Cardiac fibroblast (primary cell): Measurements from ENCODE around the gene TAF8.
"Not testable (repeated sequence)": the region's sequence is repeated elsewhere in the genome, so short reads cannot be mapped to it uniquely, and the experiment has no call there.

Source experiments
- DNase-seq, 2 donors: peaks; one replicate each; pipeline versions ENCODE4 v3.0.0 to v3.0.0-alpha.2; 2010; ENCODE audit warnings: low read depth in 2 of 2
- H3K4me3 ChIP-seq, 2 donors: replicated peaks in 1 of 2; 1 replicate in 1 of 2; 2 replicates in 1 of 2; pipeline ENCODE4 v1.5.1; 2011; ENCODE audit warnings: low read depth in 2 of 2, low read length in 2 of 2, mild to moderate bottlenecking in 2 of 2, moderate library complexity in 1 of 2
- TF ChIP-seq, protein P1 (sequence below): IDR thresholded peaks from one replicate; pipeline ENCODE4 v1.5.1; 2011; ENCODE audit warnings: low read depth, mild to moderate bottlenecking, low read length, inconsistent platforms

TAF8 gene

DNA sequence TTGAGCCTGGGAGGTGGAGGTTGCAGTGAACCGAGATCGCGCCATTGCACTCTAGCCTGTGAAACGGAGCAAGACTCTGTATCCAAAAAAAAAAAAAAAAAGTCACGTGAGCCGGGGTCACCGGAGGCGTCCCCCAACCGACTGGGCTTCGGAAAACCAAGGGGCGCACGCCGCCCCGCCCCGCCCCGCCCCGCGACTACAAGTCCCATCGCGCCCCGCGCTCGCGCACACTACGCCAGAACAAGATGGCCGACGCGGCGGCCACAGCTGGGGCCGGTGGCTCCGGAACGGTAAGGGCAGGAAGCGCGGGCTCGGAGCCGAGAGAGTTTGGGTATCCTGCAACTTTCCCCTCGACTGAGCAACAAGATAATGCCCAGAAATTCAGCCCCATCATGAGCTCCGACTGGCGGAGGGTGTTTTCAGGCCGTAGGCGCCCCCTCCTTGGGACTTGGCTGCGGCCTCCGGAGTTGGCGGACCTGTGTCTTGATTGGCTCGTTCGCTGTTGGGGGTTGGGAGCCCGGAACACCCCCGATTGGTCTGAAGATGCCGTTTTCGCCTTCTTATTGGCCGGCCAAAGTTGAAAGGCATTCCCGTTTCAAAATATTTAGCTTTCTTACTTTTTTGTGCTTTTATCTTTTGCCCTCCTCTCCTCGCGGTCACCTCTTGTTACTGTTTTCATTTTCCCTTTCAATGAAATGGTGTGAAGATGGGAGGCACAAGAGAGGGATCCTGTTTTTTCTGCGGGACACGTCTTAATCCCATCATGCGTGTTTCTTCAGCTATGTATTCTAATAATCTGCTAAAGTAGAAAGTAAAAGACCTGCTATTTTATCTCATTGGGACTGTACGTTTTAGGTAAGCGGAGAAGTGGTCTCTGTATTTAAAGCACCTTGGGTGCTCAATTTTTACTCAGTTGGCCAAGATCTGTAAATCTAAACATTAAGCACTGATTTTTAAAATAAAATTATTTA lies at the start of gene TAF8:
Gene TAF8, plus strand, starts transcription at position 228 of the 971 bp plus-strand sequence. Its CDS starts 18 bp downstream, at position 246.
- TF ChIP-seq, protein P1, sequence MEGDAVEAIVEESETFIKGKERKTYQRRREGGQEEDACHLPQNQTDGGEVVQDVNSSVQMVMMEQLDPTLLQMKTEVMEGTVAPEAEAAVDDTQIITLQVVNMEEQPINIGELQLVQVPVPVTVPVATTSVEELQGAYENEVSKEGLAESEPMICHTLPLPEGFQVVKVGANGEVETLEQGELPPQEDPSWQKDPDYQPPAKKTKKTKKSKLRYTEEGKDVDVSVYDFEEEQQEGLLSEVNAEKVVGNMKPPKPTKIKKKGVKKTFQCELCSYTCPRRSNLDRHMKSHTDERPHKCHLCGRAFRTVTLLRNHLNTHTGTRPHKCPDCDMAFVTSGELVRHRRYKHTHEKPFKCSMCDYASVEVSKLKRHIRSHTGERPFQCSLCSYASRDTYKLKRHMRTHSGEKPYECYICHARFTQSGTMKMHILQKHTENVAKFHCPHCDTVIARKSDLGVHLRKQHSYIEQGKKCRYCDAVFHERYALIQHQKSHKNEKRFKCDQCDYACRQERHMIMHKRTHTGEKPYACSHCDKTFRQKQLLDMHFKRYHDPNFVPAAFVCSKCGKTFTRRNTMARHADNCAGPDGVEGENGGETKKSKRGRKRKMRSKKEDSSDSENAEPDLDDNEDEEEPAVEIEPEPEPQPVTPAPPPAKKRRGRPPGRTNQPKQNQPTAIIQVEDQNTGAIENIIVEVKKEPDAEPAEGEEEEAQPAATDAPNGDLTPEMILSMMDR: no peak
- peak within 1 kb of the TSS; percentile 85 to 87 for H3K4me3 ChIP-seq
- DNase-seq: peak; percentile 95 to 96

- DNase-seq: no peak
- TF ChIP-seq, protein P1: no peak
- H3K4me3 ChIP-seq: no peak overlapping the region
These were observed 48.8 kb upstream of the TAF8 start for GRCh38 chr6:42001506-42001905.

GRCh38 chr6:42003658-42004057 lies 46.7 kb upstream of the TAF8 start:
- not testable (repeated sequence) for H3K4me3 ChIP-seq, DNase-seq

DNA sequence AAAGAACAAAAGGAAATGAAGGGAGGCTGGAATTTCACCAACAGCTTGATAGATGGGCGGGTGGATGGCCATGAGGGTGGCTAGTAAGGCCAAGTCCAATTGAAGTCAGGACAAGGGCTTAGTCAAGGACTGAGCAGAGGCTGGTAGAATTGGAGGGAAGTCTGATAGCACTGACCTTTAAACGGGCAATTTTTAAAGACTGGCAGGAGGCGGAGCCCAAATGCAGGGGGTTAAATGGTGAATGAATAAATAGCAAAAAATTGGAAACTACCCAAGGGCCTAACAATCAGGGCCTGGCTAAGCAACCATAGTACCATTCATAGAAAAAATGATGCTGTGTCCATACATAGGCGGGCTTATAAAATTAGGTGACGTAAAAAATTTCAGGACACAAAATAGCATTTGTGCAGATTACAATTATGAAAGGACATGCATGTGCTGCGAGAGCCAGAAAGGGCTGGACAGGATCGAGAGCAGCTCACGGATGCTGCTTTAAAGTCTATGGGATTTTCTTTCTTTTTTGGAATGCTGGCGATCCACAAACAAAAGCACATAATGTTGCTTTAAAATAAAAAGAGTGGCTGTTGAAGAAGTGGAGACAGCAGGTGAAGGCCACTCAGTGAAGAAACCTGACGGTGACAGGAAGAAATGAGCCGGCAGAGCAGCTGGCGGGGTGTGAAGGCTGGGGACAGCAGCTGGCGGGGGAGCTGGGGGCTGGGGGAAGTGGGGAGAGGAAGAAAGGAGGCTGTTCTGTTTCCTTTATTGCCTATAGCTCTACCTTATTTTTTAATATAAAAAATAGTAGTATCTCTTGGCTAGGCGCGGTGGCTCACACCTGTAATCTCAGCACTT lies 42.8 kb upstream of the TAF8 start:
- no peak overlapping the region for H3K4me3 ChIP-seq
- DNase-seq: no peak
- TF ChIP-seq, protein P1: no peak

- not testable (repeated sequence) for DNase-seq, H3K4me3 ChIP-seq
These were observed 42.2 kb upstream of the TAF8 start for GRCh38 chr6:42008138-42008528.

DNA sequence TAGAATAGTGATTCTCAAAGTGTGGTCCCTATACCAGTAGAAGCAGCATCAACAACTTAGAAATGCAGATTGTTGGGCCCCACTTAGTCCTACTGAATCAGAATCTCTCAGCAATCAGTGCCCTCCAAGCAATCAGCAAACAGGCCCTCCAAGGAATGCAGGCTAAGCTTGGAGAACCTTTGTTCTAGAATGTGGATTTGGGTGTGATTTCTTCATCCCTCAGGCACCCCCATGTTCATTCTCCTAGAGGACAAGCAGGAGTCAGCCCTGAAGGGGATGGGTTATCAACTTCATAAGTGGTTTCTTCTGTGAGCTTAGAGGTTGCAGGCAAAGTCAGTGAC lies 40.5 kb upstream of the TAF8 start:
- TF ChIP-seq, protein P1: no peak
- no peak for DNase-seq
- no peak overlapping the region for H3K4me3 ChIP-seq

- TF ChIP-seq, protein P1: no peak
- no peak overlapping the region for H3K4me3 ChIP-seq
- peak; percentile 9 to 25 for DNase-seq
These were observed 40.0 kb upstream of the TAF8 start for GRCh38 chr6:42010185-42010891.
